Measurements from ENCODE around the gene THBS1. TPM values are rescaled to one million over a fixed set of nuclear protein-coding genes. Genes with fewer than 3 reads are reported as not detected.

The THBS1 gene
- 277 and 278 TPM in 2 replicates for total RNA-seq (2014; rRNA removed; shearing (Covaris generic))

- DNase-seq (ENCODE audit: low spot score) = peak; percentile 90
These were observed at the start of gene THBS1 for GRCh38 chr15:39580485-39581241. TSS of gene THBS1 (plus strand) at chr15:39581079. CDS start at chr15:39581858, 779 bp downstream.

GRCh38 chr15:39534996-39535395, 45.9 kb upstream of the THBS1 start:
- DNase-seq (ENCODE audit: low spot score) = no peak

DNA sequence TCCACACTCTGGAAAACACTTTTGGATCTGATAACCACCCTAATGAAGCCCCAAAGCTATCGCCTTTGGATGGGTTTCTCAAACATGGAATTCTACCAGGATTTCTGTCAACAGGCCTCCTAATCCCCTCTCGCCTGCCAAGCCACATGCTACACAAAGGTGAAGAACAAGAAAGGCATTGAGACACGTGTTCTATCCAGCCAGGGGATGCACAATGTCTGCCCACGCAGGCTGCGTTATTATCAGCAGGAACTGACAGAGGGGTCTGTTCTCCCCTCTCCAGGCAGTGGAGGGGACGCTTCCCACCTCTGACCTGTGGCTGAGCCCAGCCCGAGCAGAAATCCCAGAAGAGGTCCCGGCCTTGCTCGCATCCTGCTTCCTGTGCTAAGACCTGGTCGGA, 45.4 kb upstream of the THBS1 start:
- DNase-seq (ENCODE audit: low spot score) = no peak

- DNase-seq (ENCODE audit: low spot score) = no peak
These were observed 41.9 kb upstream of the THBS1 start for GRCh38 chr15:39538936-39539335.

DNA sequence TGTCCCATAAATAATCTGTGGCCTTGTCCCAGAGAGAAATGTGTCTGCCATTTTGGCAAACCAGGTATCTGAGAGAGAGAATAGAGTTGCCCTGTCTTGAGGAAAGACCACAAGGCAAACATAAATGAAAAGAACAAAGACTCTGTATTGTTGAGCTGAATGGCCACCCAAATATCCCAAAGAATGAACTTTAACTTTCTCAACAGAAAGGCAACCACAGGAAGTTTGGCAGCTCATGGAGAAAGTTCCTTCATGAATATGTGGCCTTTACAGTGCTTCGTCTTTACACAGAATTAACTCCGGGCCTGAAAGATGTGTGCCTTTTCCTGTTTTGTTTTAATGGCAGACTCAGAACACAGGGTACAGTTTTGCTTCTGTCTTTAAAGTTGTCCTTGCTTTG, 41.4 kb upstream of the THBS1 start:
- DNase-seq (ENCODE audit: low spot score) = no peak

GRCh38 chr15:39539973-39540558, 40.8 kb upstream of the THBS1 start:
- DNase-seq (ENCODE audit: low spot score) = no peak

- no peak for DNase-seq (ENCODE audit: low spot score)
These were observed 38.4 kb upstream of the THBS1 start for GRCh38 chr15:39542385-39543065.

GRCh38 chr15:39543651-39544050, 37.2 kb upstream of the THBS1 start:
- DNase-seq (ENCODE audit: low spot score) = peak; percentile 15

- DNase-seq (ENCODE audit: low spot score) = no peak
These were observed 34.0 kb upstream of the THBS1 start for GRCh38 chr15:39546842-39547241.

DNA sequence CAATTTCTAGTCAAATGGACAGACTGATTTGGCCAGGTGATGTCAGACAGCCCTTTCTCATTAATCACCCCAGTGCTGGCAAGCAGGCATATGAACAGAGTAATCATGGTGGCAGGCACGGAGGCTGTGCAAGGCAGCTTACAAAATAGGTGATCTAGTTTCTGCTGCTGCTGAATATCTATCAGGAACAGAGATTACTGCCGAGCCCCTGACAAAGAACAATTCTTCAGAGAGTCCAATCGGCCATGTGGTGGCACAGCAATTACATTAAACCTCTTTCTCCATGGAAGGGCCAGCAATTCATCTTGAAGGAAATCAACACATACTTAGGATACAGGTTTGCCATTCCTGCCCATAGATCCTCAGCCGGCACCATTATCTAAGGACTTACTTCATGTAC, 32.3 kb upstream of the THBS1 start:
- no peak for DNase-seq (ENCODE audit: low spot score)

DNA sequence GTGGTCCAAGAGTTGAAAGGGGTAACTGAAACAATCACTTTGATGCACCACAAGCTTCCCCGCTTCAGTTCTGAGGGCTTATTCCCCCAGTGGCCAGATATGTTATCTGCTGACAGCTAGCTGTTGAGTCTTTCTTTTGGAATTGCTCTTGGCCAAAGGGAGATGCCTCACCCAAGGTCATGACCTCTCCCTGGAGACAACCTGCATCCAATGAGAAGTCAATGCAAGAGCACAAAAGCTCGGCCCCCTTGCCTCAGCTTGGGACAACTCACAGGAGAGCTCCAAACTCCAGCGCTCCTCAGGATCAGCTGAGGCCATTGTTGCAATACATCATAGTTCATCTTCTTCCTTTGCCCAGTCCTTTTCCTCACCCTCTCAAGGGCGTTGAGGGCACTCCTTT, 31.0 kb upstream of the THBS1 start:
- no peak for DNase-seq (ENCODE audit: low spot score)

DNA sequence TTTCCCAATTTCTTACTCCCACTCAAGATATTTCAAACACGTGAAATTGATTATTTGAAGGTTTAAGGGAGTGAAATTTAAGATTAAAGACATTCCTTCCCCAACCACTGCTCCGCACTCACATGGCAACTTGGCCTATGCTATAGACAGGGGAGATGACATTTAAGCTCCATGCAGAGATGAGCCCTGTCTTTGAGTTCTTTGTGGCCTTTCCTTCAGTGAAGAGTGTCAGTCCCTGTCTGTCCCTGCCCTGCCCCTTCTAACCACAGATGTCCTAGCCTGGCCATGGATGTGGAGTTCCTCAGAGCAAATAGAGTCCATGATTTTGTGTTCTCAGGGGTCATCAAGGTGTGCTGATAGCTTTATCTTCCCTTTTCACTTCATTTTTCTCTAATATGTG, 29.4 kb upstream of the THBS1 start:
- no peak for DNase-seq (ENCODE audit: low spot score)

DNA sequence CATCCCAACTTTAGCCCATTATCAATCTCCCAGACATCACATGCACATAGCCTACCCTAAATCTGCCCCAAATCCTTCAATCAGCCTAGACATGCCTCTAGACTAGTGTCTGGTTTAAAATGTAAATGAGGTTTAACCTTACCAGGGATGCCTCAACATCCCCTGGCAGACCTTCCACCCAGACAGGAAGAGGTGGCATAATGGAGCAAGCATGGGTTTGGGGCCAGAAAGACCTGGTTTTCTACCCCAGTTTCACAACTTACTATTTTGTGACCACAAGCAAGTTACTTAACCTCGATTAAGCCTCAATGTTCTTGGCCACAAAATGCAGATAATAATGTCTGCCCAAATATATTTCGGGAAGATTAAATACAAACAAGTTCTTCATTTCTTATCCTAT, 28.3 kb upstream of the THBS1 start:
- DNase-seq (ENCODE audit: low spot score) = no peak

DNA sequence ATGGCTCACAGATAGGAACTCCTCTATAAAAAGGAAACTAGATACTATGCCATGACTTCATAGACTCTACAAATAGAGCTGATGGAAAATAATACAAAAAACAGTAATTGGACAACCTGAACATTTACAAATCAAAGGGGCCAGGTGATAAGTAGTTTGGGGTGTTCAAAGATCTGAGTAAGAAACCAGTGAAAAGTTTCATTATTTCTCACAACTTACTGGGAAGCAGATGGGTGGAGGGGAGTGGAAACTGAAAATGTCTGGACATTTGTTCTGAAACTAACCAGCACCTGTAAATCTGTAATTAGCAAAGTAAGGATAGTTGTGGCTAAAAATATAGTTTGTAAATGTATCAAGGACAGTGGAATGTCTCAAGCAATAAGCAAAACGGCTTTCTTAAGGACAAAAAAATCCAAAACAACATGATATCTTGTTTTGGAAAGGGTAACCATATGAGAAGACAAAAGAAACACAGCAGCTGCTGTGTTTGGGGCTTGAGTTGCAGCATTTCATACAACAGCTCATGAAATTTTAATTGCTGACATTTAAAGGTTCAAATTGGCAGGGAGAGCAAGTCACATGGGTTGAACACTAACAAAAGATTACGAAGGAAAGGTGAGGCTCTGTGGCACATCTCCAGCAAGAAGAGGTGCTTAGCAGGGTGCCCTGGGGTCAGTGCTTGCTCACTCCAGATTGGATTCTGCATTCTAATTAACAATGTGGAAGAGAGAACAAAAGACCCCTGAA, 26.8 kb upstream of the THBS1 start:
- no peak for DNase-seq (ENCODE audit: low spot score)

- no peak for DNase-seq (ENCODE audit: low spot score)
These were observed 26.0 kb upstream of the THBS1 start for GRCh38 chr15:39554746-39555387.

- DNase-seq (ENCODE audit: low spot score) = no peak
These were observed 25.0 kb upstream of the THBS1 start for GRCh38 chr15:39555885-39556284.

DNA sequence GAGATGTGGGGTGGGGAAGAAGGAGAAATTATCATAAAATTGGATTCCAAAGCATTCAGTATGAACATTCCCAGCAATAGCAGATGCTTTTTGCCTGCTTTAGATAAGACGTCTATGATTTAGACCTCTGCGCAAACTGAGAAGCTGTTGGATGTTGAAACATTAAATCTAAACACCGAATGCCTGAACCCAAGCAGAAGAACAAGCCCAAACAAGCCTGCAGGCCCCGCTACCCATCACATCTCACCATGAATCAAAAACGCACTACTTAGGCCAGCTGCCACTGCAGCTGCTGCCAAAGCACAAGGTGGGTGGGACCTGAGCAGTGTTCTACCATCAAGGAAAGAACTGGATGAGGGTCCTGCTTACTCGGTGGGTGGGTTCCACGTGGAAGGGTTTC, 24.4 kb upstream of the THBS1 start:
- no peak for DNase-seq (ENCODE audit: low spot score)

GRCh38 chr15:39558421-39558820, 22.5 kb upstream of the THBS1 start:
- no peak for DNase-seq (ENCODE audit: low spot score)

- DNase-seq (ENCODE audit: low spot score) = no peak
These were observed 15.8 kb upstream of the THBS1 start for GRCh38 chr15:39564972-39565665.

DNA sequence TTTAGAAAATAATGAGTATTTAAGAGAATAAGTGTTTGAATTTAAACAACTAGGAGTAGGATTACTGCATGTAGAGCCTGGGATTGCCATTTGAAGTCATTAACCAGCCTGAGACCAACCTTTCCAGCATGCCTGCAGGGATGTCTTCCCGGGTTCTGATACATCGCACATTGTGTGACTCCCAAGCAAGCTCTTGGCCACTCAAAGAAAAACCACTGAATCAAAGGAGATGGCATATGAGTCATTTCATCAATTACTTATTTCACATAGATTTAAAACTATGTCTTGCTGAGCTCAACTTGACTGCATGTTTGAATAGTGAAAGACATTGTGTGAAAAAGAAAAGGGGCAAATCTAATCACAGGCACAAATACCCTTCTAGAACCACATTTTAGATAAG, 15.0 kb upstream of the THBS1 start:
- DNase-seq (ENCODE audit: low spot score) = no peak

DNA sequence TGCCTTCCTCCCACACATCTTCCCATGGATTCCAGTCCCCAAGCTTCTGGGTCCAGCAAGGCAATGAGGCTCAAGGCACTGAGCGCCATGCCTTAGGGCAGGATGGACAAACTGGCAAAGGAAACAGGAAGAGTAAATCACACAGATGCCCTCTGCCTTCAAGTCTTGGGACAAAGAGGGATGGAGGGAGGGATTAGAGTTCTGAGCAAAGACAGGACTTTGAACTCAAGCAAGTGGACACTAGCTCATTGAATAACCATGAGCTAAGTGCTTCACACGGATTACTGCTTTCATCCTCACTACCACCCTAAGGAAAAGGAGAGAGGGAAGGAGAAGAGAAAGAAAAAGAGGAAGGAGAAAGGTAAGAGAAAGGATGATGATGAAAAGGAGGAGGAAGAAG, 7.6 kb upstream of the THBS1 start:
- DNase-seq (ENCODE audit: low spot score) = no peak

Measured in H4 (cell line).